HEK293 (cell line): Measurements from ENCODE around the gene APLP2.
A peak's percentile ranks its signal among the peaks of the same experiment; 100 is the strongest.
"Not testable (repeated sequence)": the region's sequence is repeated elsewhere in the genome, so short reads cannot be mapped to it uniquely, and the experiment has no call there.

Experiments
- CTCF ChIA-PET: fragments of 350-600 bp; formaldehyde crosslinking; extraction: SDS; loops from one replicate; lab custom pipeline; 2021; ENCODE audit warnings: antibody characterized with exemption; lab: Yijun Ruan, JAX
- POLR2A ChIA-PET: fragments of 300-600 bp; formaldehyde crosslinking; extraction: SDS; loops from one replicate; lab custom pipeline; 2020; ENCODE audit warnings: antibody characterized with exemption, inconsistent platforms; lab: Yijun Ruan, JAX
- H3K27ac ChIP-seq: fragments of 200-500 bp; sonication (Bioruptor generic); 2 replicates; pipeline ENCODE4 v1.5.1; 2014; ENCODE audit warnings: low read depth, low read length, control low read depth, inconsistent platforms; ENCODE audit errors: extremely low read depth
- H3K36me3 ChIP-seq, 2 experiments: fragments of 200-500 bp in 1 of 2; sonication (Bioruptor generic) in 1 of 2; 1 replicate in 1 of 2; 2 replicates in 1 of 2; pipeline ENCODE4 v1.5.1; 2014 to 2017; ENCODE audit warnings: inconsistent platforms in 2 of 2, low read length in 2 of 2; ENCODE audit not compliant: control insufficient read depth in 2 of 2, insufficient read depth in 1 of 2
- H3K4me1 ChIP-seq: fragments of 200-500 bp; sonication (Bioruptor generic); 2 replicates; pipeline ENCODE4 v1.5.1; 2014; ENCODE audit warnings: mild to moderate bottlenecking, low read length, inconsistent platforms; ENCODE audit not compliant: control insufficient read depth, insufficient read depth
- H3K4me3 ChIP-seq: 2 replicates; pipeline ENCODE4 v1.5.1; 2011; ENCODE audit warnings: low read depth, mild to moderate bottlenecking, control low read depth, low read length, moderate library complexity
- H3K9me3 ChIP-seq: fragments of 200-500 bp; sonication (Bioruptor generic); 2 replicates; pipeline ENCODE4 v1.5.1; 2014; ENCODE audit warnings: low read depth, low read length, inconsistent platforms; ENCODE audit not compliant: control insufficient read depth, insufficient read depth
- SCRT1 ChIP-seq: fragments of 450-650 bp; formaldehyde crosslinking; IDR thresholded peaks from 2 replicates; pipeline ENCODE4 v1.5.1; 2016; ENCODE audit warnings: missing biosample characterization, missing genetic modification characterization, borderline replicate concordance
- ZBTB20 ChIP-seq: fragments of 450-650 bp; formaldehyde crosslinking; IDR thresholded peaks from 2 replicates; pipeline ENCODE4 v1.5.1; 2016; ENCODE audit warnings: missing biosample characterization, missing genetic modification characterization
- ZNF146 ChIP-seq: fragments of 450-650 bp; formaldehyde crosslinking; IDR thresholded peaks from 2 replicates; pipeline ENCODE4 v1.5.1; 2016; ENCODE audit warnings: missing biosample characterization, missing genetic modification characterization
- ZNF2 ChIP-seq: fragments of 450-650 bp; formaldehyde crosslinking; IDR thresholded peaks from 2 replicates; pipeline ENCODE4 v1.5.1; 2016; ENCODE audit warnings: missing biosample characterization, missing genetic modification characterization
- ZNF211 ChIP-seq: fragments of 450-650 bp; formaldehyde crosslinking; IDR thresholded peaks from 2 replicates; pipeline ENCODE4 v1.5.1; 2016; ENCODE audit warnings: low read depth, missing biosample characterization, missing genetic modification characterization
- ZNF274 ChIP-seq, 2 experiments: fragments of 200-500 bp in 1 of 2; fragments of 450-650 bp in 1 of 2; sonication (Bioruptor generic) in 1 of 2; formaldehyde crosslinking in 1 of 2; IDR thresholded peaks; 2 replicates each; pipeline versions ENCODE4 v1.5.1 to v1.6.1; 2014 to 2016; ENCODE audit warnings: borderline replicate concordance in 1 of 2, inconsistent platforms in 1 of 2, low read length in 1 of 2, missing biosample characterization in 1 of 2, missing genetic modification characterization in 1 of 2
- ZNF596 ChIP-seq: fragments of 450-650 bp; IDR thresholded peaks from 2 replicates; pipeline ENCODE4 v1.5.0; 2018; ENCODE audit warnings: missing biosample characterization, mild to moderate bottlenecking, missing genetic modification characterization, moderate library complexity
- TF ChIP-seq, protein P1 (sequence below): fragments of 450-650 bp; formaldehyde crosslinking; IDR thresholded peaks from 2 replicates; pipeline ENCODE4 v1.5.1; 2016; ENCODE audit warnings: missing biosample characterization, missing genetic modification characterization
- TF ChIP-seq, protein P2 (sequence below): fragments of 450-650 bp; formaldehyde crosslinking; IDR thresholded peaks from 2 replicates; pipeline ENCODE4 v1.5.1; 2016; ENCODE audit warnings: missing biosample characterization, missing genetic modification characterization
- TF ChIP-seq, protein P3 (sequence below): fragments of 450-650 bp; formaldehyde crosslinking; IDR thresholded peaks from 2 replicates; pipeline ENCODE4 v1.5.1; 2016; ENCODE audit warnings: missing biosample characterization, missing genetic modification characterization
- TF ChIP-seq, protein P4 (sequence below): fragments of 450-650 bp; IDR thresholded peaks from 2 replicates; pipeline ENCODE4 v1.5.1; 2018; ENCODE audit warnings: missing biosample characterization, mild to moderate bottlenecking, missing genetic modification characterization

The APLP2 gene

DNA sequence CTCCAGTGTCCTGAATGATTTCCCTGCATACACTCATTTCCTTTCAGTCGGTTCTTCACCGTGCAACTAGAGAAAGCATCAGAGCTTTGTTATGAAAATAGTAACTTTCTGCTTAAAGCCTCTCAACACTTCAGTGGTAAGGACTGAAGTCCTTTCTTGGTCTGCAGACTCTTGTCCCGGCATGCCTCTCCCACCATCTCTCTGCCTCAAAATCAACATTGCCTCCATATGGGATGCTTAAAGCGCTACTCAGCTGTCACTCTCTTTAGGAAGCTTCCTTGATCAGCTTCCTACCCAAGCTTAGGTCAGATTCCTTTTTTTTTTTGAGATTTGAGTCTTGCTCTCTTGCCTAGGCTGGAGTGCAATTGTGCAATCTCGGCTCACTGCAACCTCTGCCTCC, 36.7 kb downstream of the APLP2 start:
- no peaks in the 10 kb centered on the region for H3K9me3 ChIP-seq
- TF ChIP-seq ZNF596 (tag by site-specific recombination) (no peak), ZNF274 (IDR thresholded peaks at IDR 0.05; ENCODE audit: low read length) (no peak), ZNF274 (tag by site-specific recombination; IDR thresholded peaks at IDR 0.05; ENCODE audit: borderline replicate concordance) (no peak), SCRT1 (no peak), ZBTB20 (no peak), ZNF2 (tag by site-specific recombination) (no peak)
- TF ChIP-seq, protein P1, sequence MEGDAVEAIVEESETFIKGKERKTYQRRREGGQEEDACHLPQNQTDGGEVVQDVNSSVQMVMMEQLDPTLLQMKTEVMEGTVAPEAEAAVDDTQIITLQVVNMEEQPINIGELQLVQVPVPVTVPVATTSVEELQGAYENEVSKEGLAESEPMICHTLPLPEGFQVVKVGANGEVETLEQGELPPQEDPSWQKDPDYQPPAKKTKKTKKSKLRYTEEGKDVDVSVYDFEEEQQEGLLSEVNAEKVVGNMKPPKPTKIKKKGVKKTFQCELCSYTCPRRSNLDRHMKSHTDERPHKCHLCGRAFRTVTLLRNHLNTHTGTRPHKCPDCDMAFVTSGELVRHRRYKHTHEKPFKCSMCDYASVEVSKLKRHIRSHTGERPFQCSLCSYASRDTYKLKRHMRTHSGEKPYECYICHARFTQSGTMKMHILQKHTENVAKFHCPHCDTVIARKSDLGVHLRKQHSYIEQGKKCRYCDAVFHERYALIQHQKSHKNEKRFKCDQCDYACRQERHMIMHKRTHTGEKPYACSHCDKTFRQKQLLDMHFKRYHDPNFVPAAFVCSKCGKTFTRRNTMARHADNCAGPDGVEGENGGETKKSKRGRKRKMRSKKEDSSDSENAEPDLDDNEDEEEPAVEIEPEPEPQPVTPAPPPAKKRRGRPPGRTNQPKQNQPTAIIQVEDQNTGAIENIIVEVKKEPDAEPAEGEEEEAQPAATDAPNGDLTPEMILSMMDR (tag by site-specific recombination): no peak
- TF ChIP-seq, protein P2, sequence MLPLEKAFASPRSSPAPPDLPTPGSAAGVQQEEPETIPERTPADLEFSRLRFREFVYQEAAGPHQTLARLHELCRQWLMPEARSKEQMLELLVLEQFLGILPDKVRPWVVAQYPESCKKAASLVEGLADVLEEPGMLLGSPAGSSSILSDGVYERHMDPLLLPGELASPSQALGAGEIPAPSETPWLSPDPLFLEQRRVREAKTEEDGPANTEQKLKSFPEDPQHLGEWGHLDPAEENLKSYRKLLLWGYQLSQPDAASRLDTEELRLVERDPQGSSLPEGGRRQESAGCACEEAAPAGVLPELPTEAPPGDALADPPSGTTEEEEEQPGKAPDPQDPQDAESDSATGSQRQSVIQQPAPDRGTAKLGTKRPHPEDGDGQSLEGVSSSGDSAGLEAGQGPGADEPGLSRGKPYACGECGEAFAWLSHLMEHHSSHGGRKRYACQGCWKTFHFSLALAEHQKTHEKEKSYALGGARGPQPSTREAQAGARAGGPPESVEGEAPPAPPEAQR (tag by site-specific recombination): no peak
- ChIA-PET POLR2A (no interaction called here), CTCF (no interaction called here)
- peaks cover 0 to 11% of the 10 kb centered on the region in 2 experiments; a peak in 2 of 3 replicates for H3K36me3 ChIP-seq
- H3K4me3 ChIP-seq: no peak overlapping the region
- H3K27ac ChIP-seq: no peak overlapping the region
- peaks cover 13% of the 10 kb centered on the region for H3K4me1 ChIP-seq

DNA sequence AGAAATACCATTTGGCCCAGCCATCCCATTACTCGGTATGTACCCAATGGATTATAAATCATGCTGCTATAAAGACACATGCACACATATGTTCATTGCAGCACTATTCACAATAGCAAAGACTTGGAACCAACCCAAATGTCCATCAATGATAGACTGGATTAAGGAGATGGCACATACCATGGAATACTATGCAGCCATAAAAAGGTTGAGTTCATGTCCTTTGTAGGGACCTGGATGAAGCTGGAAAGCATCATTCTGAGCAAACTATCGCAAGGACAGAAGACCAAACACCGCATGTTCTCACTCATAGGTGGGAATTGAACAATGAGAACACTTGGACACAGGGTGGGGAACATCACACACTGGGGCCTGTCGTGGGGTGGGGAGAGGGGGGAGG, 39.0 kb downstream of the APLP2 start:
- POLR2A ChIA-PET, H3K4me1 ChIP-seq, CTCF ChIA-PET, H3K27ac ChIP-seq, H3K9me3 ChIP-seq, H3K4me3 ChIP-seq: not testable (repeated sequence)
- TF ChIP-seq, protein P3, sequence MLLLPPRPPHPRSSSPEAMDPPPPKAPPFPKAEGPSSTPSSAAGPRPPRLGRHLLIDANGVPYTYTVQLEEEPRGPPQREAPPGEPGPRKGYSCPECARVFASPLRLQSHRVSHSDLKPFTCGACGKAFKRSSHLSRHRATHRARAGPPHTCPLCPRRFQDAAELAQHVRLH (tag by site-specific recombination): peak; percentile 23; the same call in 1 of the 2 replicates
- peak; percentile 82 for TF ChIP-seq ZNF146 (tag by site-specific recombination)
- peaks cover 0 to 30% of the 10 kb centered on the region in 2 experiments; a peak in 2 of 3 replicates for H3K36me3 ChIP-seq

DNA sequence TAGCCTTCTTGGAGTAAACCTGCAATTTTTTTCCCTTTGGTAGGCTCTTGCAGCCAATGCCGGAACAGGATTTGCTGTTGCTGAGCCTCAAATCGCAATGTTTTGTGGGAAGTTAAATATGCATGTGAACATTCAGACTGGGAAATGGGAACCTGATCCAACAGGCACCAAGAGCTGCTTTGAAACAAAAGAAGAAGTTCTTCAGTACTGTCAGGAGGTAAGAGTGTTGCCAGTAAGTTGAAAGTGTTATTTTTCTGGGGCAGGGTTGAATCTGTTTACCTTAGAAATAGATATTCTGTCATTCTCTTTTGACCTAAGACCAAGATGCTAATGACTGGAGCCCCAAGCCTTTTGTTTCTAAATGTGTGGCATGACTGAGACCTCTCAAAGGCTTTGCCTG, 39.7 kb downstream of the APLP2 start:
- H3K9me3 ChIP-seq: no peaks in the 10 kb centered on the region
- peaks cover 0 to 33% of the 10 kb centered on the region in 2 experiments; a peak in 2 of 3 replicates for H3K36me3 ChIP-seq
- H3K27ac ChIP-seq: no peak overlapping the region
- CTCF ChIA-PET: no interaction called here
- TF ChIP-seq ZNF211 (tag by site-specific recombination): no peak
- TF ChIP-seq, protein P4, sequence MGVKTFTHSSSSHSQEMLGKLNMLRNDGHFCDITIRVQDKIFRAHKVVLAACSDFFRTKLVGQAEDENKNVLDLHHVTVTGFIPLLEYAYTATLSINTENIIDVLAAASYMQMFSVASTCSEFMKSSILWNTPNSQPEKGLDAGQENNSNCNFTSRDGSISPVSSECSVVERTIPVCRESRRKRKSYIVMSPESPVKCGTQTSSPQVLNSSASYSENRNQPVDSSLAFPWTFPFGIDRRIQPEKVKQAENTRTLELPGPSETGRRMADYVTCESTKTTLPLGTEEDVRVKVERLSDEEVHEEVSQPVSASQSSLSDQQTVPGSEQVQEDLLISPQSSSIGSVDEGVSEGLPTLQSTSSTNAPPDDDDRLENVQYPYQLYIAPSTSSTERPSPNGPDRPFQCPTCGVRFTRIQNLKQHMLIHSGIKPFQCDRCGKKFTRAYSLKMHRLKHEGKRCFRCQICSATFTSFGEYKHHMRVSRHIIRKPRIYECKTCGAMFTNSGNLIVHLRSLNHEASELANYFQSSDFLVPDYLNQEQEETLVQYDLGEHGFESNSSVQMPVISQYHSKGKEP: 0 out of 2 replicates have a peak, but pooled peaks have one; percentile 30
- POLR2A ChIA-PET: no interaction called here
- H3K4me1 ChIP-seq: no peaks in the 10 kb centered on the region
- H3K4me3 ChIP-seq: no peak overlapping the region
